ENCODE measurements around the gene CHRNA4. TPM values are rescaled to one million over a fixed set of nuclear protein-coding genes. Genes with fewer than 3 reads are reported as not detected.

The CHRNA4 gene
- total RNA-seq: not detected in 2 replicates

GRCh38 chr20:63360850-63361518, at the start of gene CHRNA4:
Gene CHRNA4 (minus strand): TSS chr20:63361349. CDS start chr20:63361165, 184 bp downstream.

Other genes with a start within 250 kb of the CHRNA4 start
- 16.5 and 19.3 TPM in 2 replicates for gene YTHDF1, start 145.2 kb downstream of the CHRNA4 start, total RNA-seq
- not detected in 2 replicates for gene BIRC7, start 125.4 kb downstream of the CHRNA4 start, total RNA-seq
- not detected in 2 replicates for gene NKAIN4, start 106.9 kb downstream of the CHRNA4 start, total RNA-seq
- 97.7 and 106 TPM in 2 replicates for gene ARFGAP1, start 88.5 kb downstream of the CHRNA4 start, total RNA-seq
- gene COL20A1, start 68.2 kb downstream of the CHRNA4 start, total RNA-seq: under 0.01 TPM in 1 of 2 replicates, not detected in the other
- gene KCNQ2, start 111.3 kb upstream of the CHRNA4 start, total RNA-seq: not detected in 2 replicates
- 0.33 and 1.9 TPM in 2 replicates for gene EEF1A2, start 137.7 kb upstream of the CHRNA4 start, total RNA-seq
- gene PPDPF, start 159.4 kb upstream of the CHRNA4 start, total RNA-seq: 22.7 and 36.0 TPM in 2 replicates
- 0.11 and 0.12 TPM in 2 replicates for gene PTK6, start 176.0 kb upstream of the CHRNA4 start, total RNA-seq
- gene SRMS, start 186.4 kb upstream of the CHRNA4 start, total RNA-seq: not detected in 2 replicates
- 0.66 and 2.4 TPM in 2 replicates for gene FNDC11, start 192.8 kb upstream of the CHRNA4 start, total RNA-seq
- 46.2 and 48.4 TPM in 2 replicates for gene HELZ2, start 212.9 kb upstream of the CHRNA4 start, total RNA-seq

Data from uterine smooth muscle cell (primary cell).